Endothelial cell (in vitro differentiated cells): ENCODE data around the gene CTSV. TPM values are rescaled to one million over a fixed set of nuclear protein-coding genes. Genes with fewer than 3 reads are reported as not detected.
"Not testable (repeated sequence)": the region's sequence is repeated elsewhere in the genome, so short reads cannot be mapped to it uniquely, and the experiment has no call there.

Experiments used
- DNase-seq: peaks from one replicate; pipeline ENCODE4 v3.0.0; 2021; ENCODE audit warnings: low spot score
- H3K27ac Mint-ChIP-seq: one replicate; pipeline ENCODE4 v1.8.0; 2021; ENCODE audit warnings: mixed read lengths, inconsistent platforms; ENCODE audit not compliant: unreplicated experiment
- H3K27me3 Mint-ChIP-seq: one replicate; pipeline ENCODE4 v1.8.0; 2021; ENCODE audit warnings: mild to moderate bottlenecking, moderate library complexity, mixed read lengths, inconsistent platforms; ENCODE audit not compliant: unreplicated experiment
- H3K36me3 Mint-ChIP-seq: one replicate; pipeline ENCODE4 v1.8.0; 2021; ENCODE audit warnings: mild to moderate bottlenecking, low read depth, mixed read lengths, inconsistent platforms; ENCODE audit not compliant: unreplicated experiment
- H3K4me1 Mint-ChIP-seq: one replicate; pipeline ENCODE4 v1.8.0; 2021; ENCODE audit warnings: mild to moderate bottlenecking, mixed read lengths, inconsistent platforms; ENCODE audit not compliant: unreplicated experiment
- H3K4me3 Mint-ChIP-seq: one replicate; pipeline ENCODE4 v1.8.0; 2021; ENCODE audit warnings: mild to moderate bottlenecking, mixed read lengths, inconsistent platforms; ENCODE audit not compliant: unreplicated experiment
- H3K9me3 Mint-ChIP-seq: one replicate; pipeline ENCODE4 v1.8.0; 2021; ENCODE audit warnings: mixed read lengths, inconsistent platforms; ENCODE audit not compliant: unreplicated experiment
- CTCF ChIP-seq: fragments of 200-600 bp; sonication (generic); IDR thresholded peaks from one replicate; pipeline ENCODE4 v1.5.0; 2021; ENCODE audit warnings: antibody characterized with exemption; ENCODE audit not compliant: unreplicated experiment
- long read RNA-seq: library from polyadenylated mRNA; unstranded; transcript quantifications from one replicate; pipeline ENCODE4 v2.0.0, GENCODE V29; 2020; ENCODE audit not compliant: unreplicated experiment
- total RNA-seq: library from RNA; stranded (reverse); fragmentation: NEBNext Ultra II Directional; extraction: Animal tissue kit (Norgen Biotek cat#: 25700); gene quantifications from one replicate; pipeline ENCODE4 v1.2.1, GENCODE V29; 2021; ENCODE audit not compliant: unreplicated experiment

The CTSV gene
- 20.4 TPM for total RNA-seq
- long read RNA-seq, transcript CTSV-201 (8 exons, 1,546 nt) = major isoform, 15 of 17 reads
- long read RNA-seq, partial matches to known transcripts = 1 of 17 reads
- long read RNA-seq, other reads (novel, unspliced or antisense) = 1 of 17 reads

- H3K36me3 Mint-ChIP-seq = no peaks in the 10 kb centered on the region
- DNase-seq = peak; percentile 94
- no peaks in the 10 kb centered on the region for H3K9me3 Mint-ChIP-seq
- peaks cover 6% of the 10 kb centered on the region for H3K27me3 Mint-ChIP-seq
- peak within 1 kb of the TSS; percentile 75 for H3K27ac Mint-ChIP-seq
- TF ChIP-seq CTCF = no peak
- peaks cover 3% of the 10 kb centered on the region for H3K4me1 Mint-ChIP-seq
- peak within 1 kb of the TSS; percentile 92 for H3K4me3 Mint-ChIP-seq
Observed at GRCh38 chr9:97038611-97039513, at the start of gene CTSV. Gene CTSV, minus strand, starts transcription at chr9:97039142. Its CDS starts 1,099 bp downstream, at chr9:97038043.

GRCh38 chr9:97087668-97088215, 48.8 kb upstream of the CTSV start:
- not testable (repeated sequence) for H3K27ac Mint-ChIP-seq, H3K4me1 Mint-ChIP-seq, H3K9me3 Mint-ChIP-seq, H3K4me3 Mint-ChIP-seq, H3K36me3 Mint-ChIP-seq, DNase-seq, H3K27me3 Mint-ChIP-seq

GRCh38 chr9:97084562-97084991, 45.6 kb upstream of the CTSV start:
- H3K4me1 Mint-ChIP-seq, H3K36me3 Mint-ChIP-seq, H3K27ac Mint-ChIP-seq, DNase-seq, H3K4me3 Mint-ChIP-seq, H3K9me3 Mint-ChIP-seq, H3K27me3 Mint-ChIP-seq: not testable (repeated sequence)

GRCh38 chr9:97078362-97078761, 39.4 kb upstream of the CTSV start:
- TF ChIP-seq CTCF = no peak
- H3K4me1 Mint-ChIP-seq = peaks cover 5% of the 10 kb centered on the region
- no peak overlapping the region for H3K4me3 Mint-ChIP-seq
- H3K27me3 Mint-ChIP-seq = no peaks in the 10 kb centered on the region
- no peaks in the 10 kb centered on the region for H3K36me3 Mint-ChIP-seq
- H3K27ac Mint-ChIP-seq = no peak overlapping the region
- H3K9me3 Mint-ChIP-seq = no peaks in the 10 kb centered on the region
- no peak for DNase-seq

- H3K9me3 Mint-ChIP-seq = no peaks in the 10 kb centered on the region
- H3K4me1 Mint-ChIP-seq = peaks cover 5% of the 10 kb centered on the region
- no peak overlapping the region for H3K27ac Mint-ChIP-seq
Observed at GRCh38 chr9:97077452-97078295, 38.7 kb upstream of the CTSV start.

GRCh38 chr9:97076731-97077451, 37.9 kb upstream of the CTSV start:
- not testable (repeated sequence) for H3K36me3 Mint-ChIP-seq, H3K4me1 Mint-ChIP-seq, H3K9me3 Mint-ChIP-seq

More at GRCh38 chr9:97077452-97078295, 38.7 kb upstream of the CTSV start:
- H3K36me3 Mint-ChIP-seq = no peaks in the 10 kb centered on the region
- no peak overlapping the region for H3K4me3 Mint-ChIP-seq
- DNase-seq = no peak
- no peaks in the 10 kb centered on the region for H3K27me3 Mint-ChIP-seq
- TF ChIP-seq CTCF = no peak

More at GRCh38 chr9:97076731-97077451, 37.9 kb upstream of the CTSV start:
- H3K27ac Mint-ChIP-seq, H3K4me3 Mint-ChIP-seq, DNase-seq, H3K27me3 Mint-ChIP-seq: not testable (repeated sequence)
